Ishikawa (cell line): ENCODE data around the gene MGAT3.
A peak's percentile ranks its signal among the peaks of the same experiment; 100 is the strongest.

Source experiments
- CEBPB ChIP-seq: IDR thresholded peaks from 2 replicates; pipeline ENCODE4 v1.6.1; 2012
- CREB1 ChIP-seq: IDR thresholded peaks from 2 replicates; pipeline ENCODE4 v1.6.1; 2012; ENCODE audit warnings: low read depth
- EGR1 ChIP-seq: IDR thresholded peaks from 2 replicates; pipeline ENCODE4 v1.6.1; 2012
- EP300 ChIP-seq: IDR thresholded peaks from 2 replicates; pipeline ENCODE4 v1.6.1; 2012; ENCODE audit warnings: borderline replicate concordance
- FOXM1 ChIP-seq: IDR thresholded peaks from 2 replicates; pipeline ENCODE4 v1.6.1; 2012; ENCODE audit warnings: low read depth, borderline replicate concordance
- MAX ChIP-seq: IDR thresholded peaks from 2 replicates; pipeline ENCODE4 v1.6.1; 2012
- NFIC ChIP-seq: IDR thresholded peaks from 2 replicates; pipeline ENCODE4 v1.6.1; 2012
- RAD21 ChIP-seq: IDR thresholded peaks from 2 replicates; pipeline ENCODE4 v1.6.1; 2012; ENCODE audit warnings: low read depth
- REST ChIP-seq: IDR thresholded peaks from 2 replicates; pipeline ENCODE4 v1.6.1; 2012; ENCODE audit warnings: low read depth, mild to moderate bottlenecking
- TAF1 ChIP-seq: IDR thresholded peaks from 2 replicates; pipeline ENCODE4 v1.6.1; 2012; ENCODE audit warnings: low read depth, mild to moderate bottlenecking
- TCF12 ChIP-seq: IDR thresholded peaks from 2 replicates; pipeline ENCODE4 v1.6.1; 2012; ENCODE audit warnings: low read depth
- TEAD4 ChIP-seq: IDR thresholded peaks from 2 replicates; pipeline ENCODE4 v1.6.1; 2012
- USF1 ChIP-seq: IDR thresholded peaks from 2 replicates; pipeline ENCODE4 v1.6.1; 2012
- YY1 ChIP-seq: IDR thresholded peaks from 2 replicates; pipeline ENCODE4 v1.6.1; 2012; ENCODE audit warnings: low read depth
- ZBTB7A ChIP-seq: IDR thresholded peaks from 2 replicates; pipeline ENCODE4 v1.6.1; 2012; ENCODE audit warnings: low read depth

The MGAT3 gene

GRCh38 chr22:39501644-39502108, 44.9 kb downstream of the MGAT3 start:
- TF ChIP-seq REST = no peak
- TF ChIP-seq NFIC = no peak
- TF ChIP-seq YY1 = no peak
- no peak for TF ChIP-seq MAX
- no peak for TF ChIP-seq CEBPB
- no peak for TF ChIP-seq ZBTB7A
- TF ChIP-seq RAD21 = no peak
- TF ChIP-seq TCF12 = no peak
- TF ChIP-seq FOXM1 = no peak
- TF ChIP-seq TAF1 = no peak
- no peak for TF ChIP-seq EGR1
- TF ChIP-seq TEAD4 = no peak
- TF ChIP-seq EP300 = no peak
- TF ChIP-seq CREB1 = no peak
- TF ChIP-seq USF1 = no peak

GRCh38 chr22:39502109-39502788, 45.4 kb downstream of the MGAT3 start, which contains the start of gene MIEF1:
TSS of gene MIEF1 (plus strand) at chr22:39502290. CDS start at chr22:39511295, 9,005 bp downstream.
- peak; percentile 97 for TF ChIP-seq MAX
- TF ChIP-seq ZBTB7A = no peak; the same call in 1 of the 2 replicates
- TF ChIP-seq USF1 = peak; percentile 81
- peak; percentile 66; the same call in 1 of the 2 replicates for TF ChIP-seq TAF1
- TF ChIP-seq REST = no peak
- no peak for TF ChIP-seq CREB1
- TF ChIP-seq NFIC = no peak
- no peak for TF ChIP-seq EP300
- no peak for TF ChIP-seq FOXM1
- peak; percentile 59; the same call in 1 of the 2 replicates for TF ChIP-seq TCF12
- TF ChIP-seq CEBPB = no peak
- TF ChIP-seq EGR1 = peak; percentile 78
- peak; percentile 98 for TF ChIP-seq YY1
- peak; percentile 5; the same call in 1 of the 2 replicates for TF ChIP-seq TEAD4
- TF ChIP-seq RAD21 = no peak

- TF ChIP-seq YY1 (no peak), EP300 (no peak), CREB1 (no peak), REST (no peak), USF1 (no peak), TEAD4 (no peak), NFIC (no peak), MAX (no peak), TCF12 (no peak), EGR1 (no peak), TAF1 (no peak), CEBPB (no peak), FOXM1 (no peak), ZBTB7A (no peak), RAD21 (no peak)
Observed at GRCh38 chr22:39502789-39503409, 46.1 kb downstream of the MGAT3 start.
